ENCODE results near the gene LSP1. TPM values are rescaled to one million over a fixed set of nuclear protein-coding genes. Genes with fewer than 3 reads are reported as not detected.

LSP1 gene
- total RNA-seq, 4 donors from 2014 or later, result 12.3 to 69.6 (median 23.2) TPM

DNA sequence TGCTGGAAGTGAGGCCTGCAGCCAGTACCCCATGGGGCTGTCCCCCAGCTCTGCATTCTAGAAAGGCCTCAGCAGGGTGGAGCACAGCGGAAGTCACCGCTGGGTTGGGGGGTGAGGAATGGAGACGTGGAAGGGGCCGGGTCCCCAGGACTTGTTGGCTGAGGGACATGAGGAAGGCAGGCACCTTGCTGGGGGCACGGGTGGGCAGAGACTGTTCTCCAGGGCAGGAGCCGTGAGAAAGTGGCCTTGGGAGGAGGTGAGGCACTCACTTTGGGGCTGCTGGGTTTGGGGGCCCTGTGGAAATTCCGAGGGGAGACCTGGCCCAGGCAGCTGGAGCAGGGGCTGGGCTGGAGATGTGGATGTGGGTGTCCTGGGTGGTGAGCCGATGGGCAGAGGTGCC is 9.1 kb upstream of the LSP1 start:
- H3K27me3 ChIP-seq, result no peaks in the 10 kb centered on the region
- intact Hi-C loops (cut with DNase I; ENCODE audit: low total_unique reads), result no loop called here
- no peak overlapping the region for H3K4me3 ChIP-seq
- H3K27ac ChIP-seq, result peak overlapping the region in 1 of 4 donors; percentile 2
- in situ Hi-C loops (cut with MboI; ENCODE audit: low pct_ligation_motif_present in 1 of 4, low pct_unique_long_range_greater_than_20kb in 1 of 4, low sequenced_read_pairs in 3 of 4), result no loop called here
- TF ChIP-seq POLR2A (IDR thresholded peaks at IDR 0.05) (no peak), EP300 (IDR thresholded peaks at IDR 0.05; ENCODE audit: low read depth) (no peak), POLR2AphosphoS5 (IDR thresholded peaks at IDR 0.05) (no peak)
- TF ChIP-seq, protein P1, sequence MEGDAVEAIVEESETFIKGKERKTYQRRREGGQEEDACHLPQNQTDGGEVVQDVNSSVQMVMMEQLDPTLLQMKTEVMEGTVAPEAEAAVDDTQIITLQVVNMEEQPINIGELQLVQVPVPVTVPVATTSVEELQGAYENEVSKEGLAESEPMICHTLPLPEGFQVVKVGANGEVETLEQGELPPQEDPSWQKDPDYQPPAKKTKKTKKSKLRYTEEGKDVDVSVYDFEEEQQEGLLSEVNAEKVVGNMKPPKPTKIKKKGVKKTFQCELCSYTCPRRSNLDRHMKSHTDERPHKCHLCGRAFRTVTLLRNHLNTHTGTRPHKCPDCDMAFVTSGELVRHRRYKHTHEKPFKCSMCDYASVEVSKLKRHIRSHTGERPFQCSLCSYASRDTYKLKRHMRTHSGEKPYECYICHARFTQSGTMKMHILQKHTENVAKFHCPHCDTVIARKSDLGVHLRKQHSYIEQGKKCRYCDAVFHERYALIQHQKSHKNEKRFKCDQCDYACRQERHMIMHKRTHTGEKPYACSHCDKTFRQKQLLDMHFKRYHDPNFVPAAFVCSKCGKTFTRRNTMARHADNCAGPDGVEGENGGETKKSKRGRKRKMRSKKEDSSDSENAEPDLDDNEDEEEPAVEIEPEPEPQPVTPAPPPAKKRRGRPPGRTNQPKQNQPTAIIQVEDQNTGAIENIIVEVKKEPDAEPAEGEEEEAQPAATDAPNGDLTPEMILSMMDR (IDR thresholded peaks at IDR 0.05), result no peak
- H3K4me1 ChIP-seq, result peaks cover 0 to 12% (median 5%) of the 10 kb centered on the region in 4 donors
- no peak for DNase-seq
- 87 to 92% methylated on average over 4 to 8 of the region's 8 CpGs for WGBS, 2 donors (ENCODE audit: low coverage in 1 of 2)
- H3K36me3 ChIP-seq, result no peaks in the 10 kb centered on the region
- H3K9me3 ChIP-seq, result no peaks in the 10 kb centered on the region

DNA sequence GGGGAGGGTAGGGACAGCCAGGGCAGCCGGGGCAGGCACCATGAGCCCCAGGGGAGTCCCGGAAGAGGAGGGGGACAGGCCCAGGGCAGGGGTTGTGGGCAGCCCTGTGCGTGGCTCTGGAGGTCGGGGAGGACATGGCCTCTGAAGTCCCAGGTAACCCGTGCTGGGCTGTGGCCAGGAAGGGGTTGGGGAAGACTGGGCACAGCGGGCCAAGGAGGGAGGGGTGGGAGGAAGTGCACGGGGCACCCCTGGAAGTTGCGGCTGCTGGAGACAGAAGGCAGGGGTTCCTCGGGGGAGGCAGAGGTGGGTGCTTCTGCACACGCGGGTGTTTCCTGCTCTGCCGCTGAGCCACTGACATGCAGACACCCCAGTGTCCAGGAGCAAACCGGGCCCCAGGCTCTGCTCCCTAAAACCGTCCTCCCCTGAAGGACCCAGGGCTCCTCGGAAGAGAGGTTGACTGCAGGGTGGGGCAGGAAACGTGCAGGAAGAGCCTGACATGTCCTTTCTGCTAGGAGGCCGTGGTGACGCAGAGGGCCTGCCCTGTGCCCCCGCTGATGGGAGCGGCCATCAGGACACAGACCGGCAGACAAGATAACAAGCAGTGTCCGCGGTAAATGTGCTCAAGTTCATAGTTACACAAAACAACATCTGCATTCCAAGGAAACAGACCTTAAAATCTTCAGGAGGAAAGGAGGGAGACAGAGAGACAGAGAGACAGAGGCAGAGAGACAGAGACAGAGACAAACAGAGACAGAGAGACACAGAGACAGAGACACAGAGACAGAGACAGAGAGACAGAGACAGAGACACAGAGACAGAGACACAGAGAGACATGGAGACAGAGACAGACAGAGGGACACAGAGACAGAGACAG is 8.4 kb upstream of the LSP1 start:
- 45 to 53% methylated on average over 3 to 23 of the region's 23 CpGs for WGBS, 2 donors (ENCODE audit: low coverage in 1 of 2)
- peak; percentile 67 for DNase-seq
- TF ChIP-seq, protein P1 (IDR thresholded peaks at IDR 0.05), result no peak
- TF ChIP-seq POLR2AphosphoS5 (IDR thresholded peaks at IDR 0.05) (no peak), EP300 (IDR thresholded peaks at IDR 0.05; ENCODE audit: low read depth) (no peak), POLR2A (IDR thresholded peaks at IDR 0.05) (no peak)
- H3K9me3 ChIP-seq, result no peaks in the 10 kb centered on the region
- H3K4me1 ChIP-seq, result peaks cover 0 to 12% (median 5%) of the 10 kb centered on the region in 4 donors
- no peaks in the 10 kb centered on the region for H3K27me3 ChIP-seq
- H3K27ac ChIP-seq, result peak overlapping the region in 1 of 4 donors; percentile 2
- no peak overlapping the region for H3K4me3 ChIP-seq
- in situ Hi-C loops (cut with MboI; ENCODE audit: low pct_ligation_motif_present in 1 of 4, low pct_unique_long_range_greater_than_20kb in 1 of 4, low sequenced_read_pairs in 3 of 4), result no loop called here
- no peaks in the 10 kb centered on the region for H3K36me3 ChIP-seq
- intact Hi-C loops (cut with DNase I; ENCODE audit: low total_unique reads), result no loop called here

DNA sequence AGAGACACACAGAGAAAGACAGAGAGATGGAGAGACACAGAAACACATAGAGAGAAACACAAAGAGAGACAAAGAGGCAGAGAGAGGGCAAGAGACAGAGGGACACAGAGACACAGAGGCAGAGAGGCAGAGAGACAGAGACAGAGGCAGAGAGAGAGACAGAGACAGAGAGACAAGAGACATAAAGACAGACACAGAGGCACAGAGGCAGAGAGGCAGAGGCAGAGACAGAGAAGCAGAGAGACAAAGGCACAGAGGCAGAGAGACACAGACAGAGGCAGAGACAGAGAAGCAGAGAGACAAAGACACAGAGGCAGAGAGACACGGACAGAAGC is 7.8 kb upstream of the LSP1 start:
- in situ Hi-C loops (cut with MboI; ENCODE audit: low pct_ligation_motif_present in 1 of 4, low pct_unique_long_range_greater_than_20kb in 1 of 4, low sequenced_read_pairs in 3 of 4), result no loop called here
- peaks cover 0 to 14% (median 6%) of the 10 kb centered on the region in 4 donors for H3K4me1 ChIP-seq

More for the DNA sequence above, 7.8 kb upstream of the LSP1 start:
- intact Hi-C loops (cut with DNase I; ENCODE audit: low total_unique reads), result no loop called here
- Histone ChIP-seq H3K27me3 (no peaks in the 10 kb centered on the region), H3K9me3 (no peaks in the 10 kb centered on the region), H3K4me3 (no peak overlapping the region), H3K27ac (peak overlapping the region in 1 of 4 donors; percentile 2), H3K36me3 (no peaks in the 10 kb centered on the region)
- WGBS, 2 donors (ENCODE audit: low coverage in 1 of 2), result 74% methylated on average over 1 of the region's 1 CpG; no CpG with 5 or more reads in 1 of the 2 donors
- TF ChIP-seq, protein P1 (IDR thresholded peaks at IDR 0.05), result no peak
- TF ChIP-seq POLR2A (IDR thresholded peaks at IDR 0.05) (no peak), POLR2AphosphoS5 (IDR thresholded peaks at IDR 0.05) (no peak), EP300 (IDR thresholded peaks at IDR 0.05; ENCODE audit: low read depth) (no peak)
- DNase-seq, result no peak

Data from transverse colon (tissue), 4 donors.